Vagina (tissue), 2 donors: Measurements from ENCODE around the gene TOR1AIP2. TPM values are rescaled to one million over a fixed set of nuclear protein-coding genes. Genes with fewer than 3 reads are reported as not detected.

Experiments
- DNase-seq, 2 donors: peaks; one replicate each; pipeline ENCODE4 v3.0.0-alpha.2; 2017; ENCODE audit errors: extremely low spot score in 2 of 2
- H3K27ac ChIP-seq: fragments of 200-600 bp; sonication (generic); one replicate; pipeline ENCODE4 v1.5.1; 2019
- H3K27me3 ChIP-seq: fragments of 200-600 bp; sonication (generic); one replicate; pipeline ENCODE4 v1.5.1; 2019
- H3K36me3 ChIP-seq, 2 donors: fragments of 200-600 bp; sonication (generic); one replicate each; pipeline ENCODE4 v1.5.1; 2017 to 2019
- H3K4me1 ChIP-seq: fragments of 200-600 bp; sonication (generic); one replicate; pipeline ENCODE4 v1.5.1; 2019
- H3K4me3 ChIP-seq, 2 donors: fragments of 200-600 bp; sonication (generic); 1 replicate in 1 of 2; 2 replicates in 1 of 2; pipeline ENCODE4 v1.5.1; 2016 to 2019
- H3K9me3 ChIP-seq: fragments of 200-600 bp; sonication (generic); one replicate; pipeline ENCODE4 v1.5.1; 2019
- POLR2A ChIP-seq, 2 donors: fragments of 450-650 bp; IDR thresholded peaks; one replicate each; pipeline ENCODE4 v1.6.1; 2017; ENCODE audit warnings: antibody characterized with exemption in 2 of 2, mild to moderate bottlenecking in 2 of 2, moderate library complexity in 2 of 2
- POLR2AphosphoS5 ChIP-seq, 2 donors: sonication (generic); formaldehyde crosslinking; IDR thresholded peaks; one replicate each; pipeline ENCODE4 v1.9.0; 2017; ENCODE audit warnings: antibody characterized with exemption in 2 of 2, mild to moderate bottlenecking in 2 of 2, low read depth in 1 of 2; ENCODE audit not compliant: insufficient read depth in 1 of 2
- intact Hi-C: fragments of 100-400 bp; cut with DNase I; formaldehyde crosslinking; loops from one replicate; pipeline ENCODE4 v1.15.1; 2023
- total RNA-seq: library from RNA; depleted of rRNA; stranded (reverse); fragments of >200 nt; gene quantifications from one replicate; pipeline ENCODE4 v1.2.3, GENCODE V29; 2016
- TF ChIP-seq, protein P1 (sequence below), 3 experiments: fragments of 450-650 bp in 2 of 3; fragments of 200-600 bp in 1 of 3; sonication (generic) in 1 of 3; IDR thresholded peaks; one replicate each; pipeline ENCODE4 v1.5.1; 2017 to 2019; ENCODE audit warnings: antibody characterized with exemption in 3 of 3, mild to moderate bottlenecking in 2 of 3, moderate library complexity in 2 of 3

The TOR1AIP2 gene
- total RNA-seq, 1 donor from 2014 or later = 53.8 TPM

DNA sequence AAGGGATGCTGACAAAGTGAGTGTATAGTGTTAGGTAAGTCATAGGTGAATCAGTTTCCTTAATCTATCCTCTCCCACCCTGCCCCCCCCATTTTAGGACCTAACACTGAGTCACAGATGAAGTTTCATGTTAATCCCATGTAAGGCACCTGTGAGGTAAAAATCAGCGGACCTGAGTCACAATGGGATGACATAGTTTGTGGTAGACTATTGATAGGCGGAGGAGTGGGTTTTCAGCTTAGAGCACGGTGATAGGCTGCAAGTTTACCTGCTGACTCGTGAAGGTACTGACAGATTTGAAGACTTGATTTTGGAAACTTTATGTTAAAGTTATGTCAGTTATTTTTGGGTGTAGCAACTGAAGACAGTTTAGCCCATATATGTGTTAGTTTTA is 6.1 kb upstream of the TOR1AIP2 start:
- Histone ChIP-seq H3K27me3 (no peaks in the 10 kb centered on the region), H3K27ac (peak overlapping the region; percentile 100), H3K9me3 (no peaks in the 10 kb centered on the region), H3K4me1 (peaks cover 67% of the 10 kb centered on the region), H3K4me3 (peak overlapping the region; percentile 81 to 96), H3K36me3 (peaks cover 0 to 26% of the 10 kb centered on the region in 2 donors)
- intact Hi-C loops = loop anchor here (10.0 kb wide), 1 partner anchor 271 kb away; the partner anchor contains the start of gene QSOX1
- no peak for DNase-seq
- no peak for TF ChIP-seq POLR2AphosphoS5 (IDR thresholded peaks at IDR 0.05; ENCODE audit: insufficient read depth in 1 of 2, low read depth in 1 of 2)
- TF ChIP-seq, protein P1, sequence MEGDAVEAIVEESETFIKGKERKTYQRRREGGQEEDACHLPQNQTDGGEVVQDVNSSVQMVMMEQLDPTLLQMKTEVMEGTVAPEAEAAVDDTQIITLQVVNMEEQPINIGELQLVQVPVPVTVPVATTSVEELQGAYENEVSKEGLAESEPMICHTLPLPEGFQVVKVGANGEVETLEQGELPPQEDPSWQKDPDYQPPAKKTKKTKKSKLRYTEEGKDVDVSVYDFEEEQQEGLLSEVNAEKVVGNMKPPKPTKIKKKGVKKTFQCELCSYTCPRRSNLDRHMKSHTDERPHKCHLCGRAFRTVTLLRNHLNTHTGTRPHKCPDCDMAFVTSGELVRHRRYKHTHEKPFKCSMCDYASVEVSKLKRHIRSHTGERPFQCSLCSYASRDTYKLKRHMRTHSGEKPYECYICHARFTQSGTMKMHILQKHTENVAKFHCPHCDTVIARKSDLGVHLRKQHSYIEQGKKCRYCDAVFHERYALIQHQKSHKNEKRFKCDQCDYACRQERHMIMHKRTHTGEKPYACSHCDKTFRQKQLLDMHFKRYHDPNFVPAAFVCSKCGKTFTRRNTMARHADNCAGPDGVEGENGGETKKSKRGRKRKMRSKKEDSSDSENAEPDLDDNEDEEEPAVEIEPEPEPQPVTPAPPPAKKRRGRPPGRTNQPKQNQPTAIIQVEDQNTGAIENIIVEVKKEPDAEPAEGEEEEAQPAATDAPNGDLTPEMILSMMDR (IDR thresholded peaks at IDR 0.05) = no peak
- no peak for TF ChIP-seq POLR2A (IDR thresholded peaks at IDR 0.05)

DNA sequence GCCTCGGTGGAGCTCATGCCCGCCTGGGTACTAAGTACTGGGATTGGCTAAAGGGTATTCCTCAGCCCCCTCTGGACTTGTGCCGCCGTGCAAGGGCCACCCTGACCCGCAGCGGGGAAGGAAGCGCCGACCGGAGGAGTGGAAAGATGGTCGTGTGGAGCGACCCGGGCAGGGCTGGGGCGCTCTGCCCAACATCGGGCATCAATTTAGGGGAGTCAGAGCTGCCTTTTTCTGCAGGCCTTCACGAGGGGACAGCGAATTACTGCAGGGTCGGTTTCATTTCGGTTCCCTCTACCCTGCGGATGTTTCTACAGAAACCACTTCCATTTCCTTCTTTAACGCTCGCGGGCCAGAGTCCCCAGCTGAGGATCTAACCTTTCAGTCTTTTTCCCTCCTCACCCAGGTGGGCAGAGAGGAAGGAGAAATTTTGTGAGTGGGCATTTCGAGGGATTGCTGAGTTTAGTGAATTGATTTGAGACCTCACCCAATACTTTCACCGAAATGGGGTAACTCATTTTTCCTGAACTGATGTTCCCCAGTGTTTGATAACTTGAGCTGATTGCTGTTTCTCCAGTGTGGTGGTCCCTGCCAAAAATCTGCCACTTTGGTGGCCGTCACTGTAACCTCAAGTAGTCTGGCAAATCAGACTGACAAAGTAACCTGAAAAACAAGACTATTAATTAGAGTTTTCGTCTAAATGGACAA is 5.6 kb upstream of the TOR1AIP2 start:
- intact Hi-C loops = loop anchor here (10.0 kb wide), 1 partner anchor 272 kb away; the partner anchor contains the start of gene QSOX1
- no peak for DNase-seq
- no peak for TF ChIP-seq POLR2A (IDR thresholded peaks at IDR 0.05)
- no peak for TF ChIP-seq POLR2AphosphoS5 (IDR thresholded peaks at IDR 0.05; ENCODE audit: insufficient read depth in 1 of 2, low read depth in 1 of 2)
- TF ChIP-seq, protein P1 (IDR thresholded peaks at IDR 0.05) = no peak
- Histone ChIP-seq H3K4me3 (peak overlapping the region; percentile 81 to 96), H3K4me1 (peaks cover 61% of the 10 kb centered on the region), H3K27me3 (no peaks in the 10 kb centered on the region), H3K9me3 (no peaks in the 10 kb centered on the region), H3K36me3 (peaks cover 0 to 26% of the 10 kb centered on the region in 2 donors), H3K27ac (peak overlapping the region; percentile 100)

DNA sequence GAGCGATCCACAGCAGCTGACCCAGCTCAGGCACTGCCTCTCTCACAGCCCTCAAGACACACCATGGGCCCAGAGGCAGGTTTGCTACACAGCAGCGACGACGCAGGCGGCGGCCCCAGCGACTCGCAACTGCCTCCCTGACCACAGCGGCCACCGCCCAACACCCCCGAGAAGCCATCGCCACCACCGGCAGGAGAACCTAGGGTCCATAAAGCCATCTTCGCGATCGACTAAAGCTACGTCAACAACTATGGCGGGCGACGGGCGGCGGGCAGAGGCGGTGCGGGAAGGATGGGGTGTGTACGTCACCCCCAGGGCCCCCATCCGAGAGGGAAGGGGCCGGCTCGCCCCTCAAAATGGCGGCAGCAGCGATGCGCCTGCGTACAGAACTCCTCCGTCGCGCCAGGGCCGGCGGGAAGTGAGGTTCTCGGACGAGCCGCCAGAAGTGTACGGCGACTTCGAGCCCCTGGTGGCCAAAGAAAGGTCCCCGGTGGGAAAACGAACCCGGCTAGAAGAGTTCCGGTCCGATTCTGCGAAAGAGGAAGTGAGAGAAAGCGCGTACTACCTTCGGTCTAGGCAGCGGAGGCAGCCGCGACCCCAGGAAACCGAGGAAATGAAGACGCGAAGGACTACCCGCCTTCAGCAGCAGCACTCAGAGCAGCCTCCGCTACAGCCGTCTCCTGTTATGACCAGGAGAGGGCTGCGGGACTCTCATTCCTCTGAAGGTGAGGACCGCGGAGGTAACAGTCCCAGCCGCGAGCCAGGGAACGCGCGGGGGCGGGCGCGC is 4.8 kb upstream of the TOR1AIP2 start, which contains the start of gene TOR1AIP1:
TSS of gene TOR1AIP1 (plus strand) at position 33 of the 787 bp plus-strand sequence. CDS start at position 251, 218 bp downstream.
- H3K36me3 ChIP-seq = peaks cover 0 to 26% of the 10 kb centered on the region in 2 donors
- peak within 1 kb of the TSS; percentile 81 to 96 for H3K4me3 ChIP-seq
- H3K4me1 ChIP-seq = peaks cover 54% of the 10 kb centered on the region
- peak in 1 of 2 donors; percentile 98 for DNase-seq
- no peaks in the 10 kb centered on the region for H3K9me3 ChIP-seq
- peak; percentile 94 to 100 for TF ChIP-seq POLR2AphosphoS5 (IDR thresholded peaks at IDR 0.05; ENCODE audit: insufficient read depth in 1 of 2, low read depth in 1 of 2)
- peak in 1 of 2 donors; percentile 77 for TF ChIP-seq POLR2A (IDR thresholded peaks at IDR 0.05)
- TF ChIP-seq, protein P1 (IDR thresholded peaks at IDR 0.05) = peak in 2 of 3 experiments; percentile 15 to 64
- intact Hi-C loops = loop anchor here (10.0 kb wide), 1 partner anchor 272 kb away; the partner anchor contains the start of gene QSOX1
- peak within 1 kb of the TSS; percentile 100 for H3K27ac ChIP-seq
- H3K27me3 ChIP-seq = no peaks in the 10 kb centered on the region

DNA sequence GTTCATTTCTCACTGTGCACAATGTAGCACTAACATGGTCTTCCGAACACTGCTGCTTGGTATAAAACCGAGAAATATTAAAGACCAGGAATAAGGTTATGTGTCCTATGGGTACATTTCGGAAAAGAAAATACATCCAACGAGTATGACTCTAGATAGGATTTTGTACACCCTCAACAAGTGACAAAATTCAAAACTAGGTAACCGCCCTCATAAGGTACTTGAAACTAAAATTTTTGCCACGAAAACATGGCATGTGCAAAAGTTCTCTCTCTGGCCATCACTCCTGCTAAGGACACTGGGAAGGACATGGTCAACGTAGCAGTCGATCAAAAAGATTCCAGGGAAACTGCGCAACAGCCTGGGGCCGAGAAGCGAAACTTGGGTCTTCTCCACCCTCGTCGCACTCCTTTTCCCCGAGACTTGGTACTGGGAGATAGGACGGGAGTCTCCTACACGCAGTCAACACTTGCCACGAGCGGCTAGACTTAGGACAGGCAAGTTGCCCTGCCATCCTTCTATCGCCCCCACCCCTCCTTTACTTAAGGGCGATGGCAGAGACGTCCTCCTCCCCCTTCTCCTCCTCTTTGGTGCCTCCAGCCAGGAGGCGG is 4.1 kb upstream of the TOR1AIP2 start:
- peaks cover 52% of the 10 kb centered on the region for H3K4me1 ChIP-seq
- H3K27ac ChIP-seq = peak overlapping the region; percentile 100
- H3K9me3 ChIP-seq = no peaks in the 10 kb centered on the region
- H3K4me3 ChIP-seq = peak overlapping the region; percentile 81 to 96
- H3K36me3 ChIP-seq = peaks cover 0 to 21% of the 10 kb centered on the region in 2 donors
- DNase-seq = peak in 1 of 2 donors; percentile 97
- intact Hi-C loops = loop anchor here (10.0 kb wide), 1 partner anchor 273 kb away; the partner anchor contains the start of gene QSOX1
- H3K27me3 ChIP-seq = no peaks in the 10 kb centered on the region
- no peak for TF ChIP-seq POLR2A (IDR thresholded peaks at IDR 0.05)
- TF ChIP-seq POLR2AphosphoS5 (IDR thresholded peaks at IDR 0.05; ENCODE audit: insufficient read depth in 1 of 2, low read depth in 1 of 2) = no peak

DNA sequence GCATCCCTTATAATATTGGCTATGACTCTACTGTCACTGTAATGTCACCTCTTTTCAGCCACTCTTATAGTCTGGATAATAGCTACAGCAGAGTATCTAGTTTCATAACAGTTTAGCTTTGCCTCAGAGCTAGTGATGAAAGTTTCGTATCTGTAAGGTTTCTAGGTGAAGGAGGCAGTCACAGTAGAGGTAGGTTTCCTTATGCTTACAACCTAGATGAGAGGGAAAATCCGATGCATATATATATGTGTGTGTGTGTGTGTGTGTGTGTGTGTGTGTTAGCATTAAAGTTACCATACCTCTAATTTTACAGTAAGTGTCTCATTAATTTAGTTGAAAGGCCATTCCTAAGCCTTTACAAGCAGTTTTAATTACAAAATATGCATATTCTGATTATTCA is 2.2 kb upstream of the TOR1AIP2 start:
- DNase-seq = no peak
- no peak for TF ChIP-seq POLR2A (IDR thresholded peaks at IDR 0.05)
- TF ChIP-seq POLR2AphosphoS5 (IDR thresholded peaks at IDR 0.05; ENCODE audit: insufficient read depth in 1 of 2, low read depth in 1 of 2) = no peak
- TF ChIP-seq, protein P1 (IDR thresholded peaks at IDR 0.05) = no peak
- intact Hi-C loops = loop anchor here (10.0 kb wide), 1 partner anchor 275 kb away; the partner anchor contains the start of gene QSOX1
- H3K9me3 ChIP-seq = no peaks in the 10 kb centered on the region
- no peak overlapping the region for H3K27ac ChIP-seq
- no peaks in the 10 kb centered on the region for H3K27me3 ChIP-seq
- H3K36me3 ChIP-seq = peaks cover 0 to 4% of the 10 kb centered on the region in 2 donors
- H3K4me1 ChIP-seq = peaks cover 54% of the 10 kb centered on the region
- H3K4me3 ChIP-seq = no peak overlapping the region
